ENCODE results near the gene MBOAT2. TPM values are rescaled to one million over a fixed set of nuclear protein-coding genes. Genes with fewer than 3 reads are reported as not detected.
"Not testable (repeated sequence)": the region's sequence is repeated elsewhere in the genome, so short reads cannot be mapped to it uniquely, and the experiment has no call there.

Gene MBOAT2, protein sequence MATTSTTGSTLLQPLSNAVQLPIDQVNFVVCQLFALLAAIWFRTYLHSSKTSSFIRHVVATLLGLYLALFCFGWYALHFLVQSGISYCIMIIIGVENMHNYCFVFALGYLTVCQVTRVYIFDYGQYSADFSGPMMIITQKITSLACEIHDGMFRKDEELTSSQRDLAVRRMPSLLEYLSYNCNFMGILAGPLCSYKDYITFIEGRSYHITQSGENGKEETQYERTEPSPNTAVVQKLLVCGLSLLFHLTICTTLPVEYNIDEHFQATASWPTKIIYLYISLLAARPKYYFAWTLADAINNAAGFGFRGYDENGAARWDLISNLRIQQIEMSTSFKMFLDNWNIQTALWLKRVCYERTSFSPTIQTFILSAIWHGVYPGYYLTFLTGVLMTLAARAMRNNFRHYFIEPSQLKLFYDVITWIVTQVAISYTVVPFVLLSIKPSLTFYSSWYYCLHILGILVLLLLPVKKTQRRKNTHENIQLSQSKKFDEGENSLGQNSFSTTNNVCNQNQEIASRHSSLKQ
- total RNA-seq (1 to 10 TPM; 1.3 to 3.0 (median 2.7) TPM), total RNA-seq (0.63 to 4.4 (median 2.5) reads per million in 29 experiments)
- 1.1 TPM for total RNA-seq (2013)

DNA sequence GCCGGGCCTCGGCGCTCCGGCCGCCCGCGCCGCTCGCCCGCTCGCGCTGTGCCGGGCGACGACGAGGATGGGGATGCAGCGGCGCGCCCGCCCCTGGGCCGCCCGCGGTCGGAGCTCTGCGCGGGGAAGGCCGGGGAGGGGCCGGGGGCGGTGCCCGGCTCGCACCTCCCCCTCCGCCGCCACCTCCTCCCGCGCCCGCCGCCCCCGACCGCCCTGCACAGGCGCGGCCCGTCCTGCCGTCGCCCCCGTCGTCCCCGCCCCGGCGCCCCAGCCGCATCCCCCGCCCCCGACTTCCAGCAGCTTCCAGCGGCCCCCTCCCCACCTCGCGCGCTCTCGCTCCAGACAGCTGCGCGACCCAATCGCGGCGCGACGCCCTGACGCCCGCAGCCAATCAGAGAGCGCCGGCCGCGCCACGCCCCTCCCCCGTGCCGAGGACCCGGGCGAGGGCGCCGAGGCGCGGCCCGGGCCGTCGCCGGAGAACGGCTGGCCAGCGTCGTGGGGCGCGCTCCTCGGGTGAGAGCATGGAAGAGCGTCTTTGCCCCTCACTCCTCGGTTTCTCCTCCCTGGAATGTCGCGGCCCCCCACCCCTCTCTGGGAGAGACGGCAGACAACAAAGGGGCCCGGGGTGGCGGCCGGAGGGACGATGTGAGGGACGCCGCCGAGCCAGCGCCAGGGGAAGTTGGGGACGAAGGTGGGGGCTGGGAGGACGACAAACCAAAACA is at the start of gene MBOAT2:
Gene MBOAT2, minus strand, starts transcription at position 69 of the 722 bp plus-strand sequence. CDS start 70 bp downstream, outside the sequence.
- Mint-ChIP-seq H3K4me1 (peaks cover 16 to 19% (median 17%) of the 10 kb centered on the region in 3 donors), H3K4me3 (peak within 1 kb of the TSS; percentile 77 to 84 (median 78)), H3K9me3 (no peaks in the 10 kb centered on the region), H3K36me3 (no peaks in the 10 kb centered on the region), H3K27me3 (peaks cover 0 to 4% of the 10 kb centered on the region in 2 donors), H3K27ac (peak within 1 kb of the TSS; percentile 41 to 62)
- WGBS (ENCODE audit: insufficient coverage), result under 1% methylated on average over 68 of the region's 104 CpGs
- peak within 1 kb of the TSS; percentile 58 to 70 for H3K4me3 ChIP-seq (ENCODE audit: control insufficient read depth in 1 of 2, extremely low read depth in 1 of 2, low read length in 1 of 2)
- H3K27me3 ChIP-seq (replicated peaks in 1 of 2; ENCODE audit: control insufficient read depth in 2 of 2, extremely low read depth in 1 of 2, insufficient read depth in 2 of 2, low read length in 1 of 2), result no peaks in the 10 kb centered on the region
- peak within 1 kb of the TSS; percentile 48 for H3K27ac ChIP-seq (ENCODE audit: low read length)
- CTCF ChIA-PET, result interaction anchor here in 1 of 2 donors (0.6 to 1.0 kb wide), 3 partner anchors 14 to 692 kb away, joined by 3 to 4 read pairs (median 4); no protein-coding TSS in a partner anchor
- H3K9me3 ChIP-seq, result no peaks in the 10 kb centered on the region
- POLR2A ChIA-PET, result interaction anchor here in 1 of 2 donors (0.6 kb wide), 1 partner anchor 614 kb away, joined by 3 read pairs; no protein-coding TSS in a partner anchor
- ATAC-seq (replicated peaks in 1 of 4) (peak; percentile 86 to 90 (median 90)), DNase-seq (peak; percentile 19 to 87 (median 60))
- peaks cover 10 to 12% of the 10 kb centered on the region in 2 experiments for H3K4me1 ChIP-seq (ENCODE audit: control insufficient read depth in 1 of 2, extremely low read depth in 1 of 2, insufficient read depth in 2 of 2, low read length in 2 of 2)
- H3K36me3 ChIP-seq (ENCODE audit: control insufficient read depth in 2 of 2, extremely low read depth in 1 of 2, insufficient read depth in 1 of 2, low read length in 1 of 2), result no peaks in the 10 kb centered on the region

DNA sequence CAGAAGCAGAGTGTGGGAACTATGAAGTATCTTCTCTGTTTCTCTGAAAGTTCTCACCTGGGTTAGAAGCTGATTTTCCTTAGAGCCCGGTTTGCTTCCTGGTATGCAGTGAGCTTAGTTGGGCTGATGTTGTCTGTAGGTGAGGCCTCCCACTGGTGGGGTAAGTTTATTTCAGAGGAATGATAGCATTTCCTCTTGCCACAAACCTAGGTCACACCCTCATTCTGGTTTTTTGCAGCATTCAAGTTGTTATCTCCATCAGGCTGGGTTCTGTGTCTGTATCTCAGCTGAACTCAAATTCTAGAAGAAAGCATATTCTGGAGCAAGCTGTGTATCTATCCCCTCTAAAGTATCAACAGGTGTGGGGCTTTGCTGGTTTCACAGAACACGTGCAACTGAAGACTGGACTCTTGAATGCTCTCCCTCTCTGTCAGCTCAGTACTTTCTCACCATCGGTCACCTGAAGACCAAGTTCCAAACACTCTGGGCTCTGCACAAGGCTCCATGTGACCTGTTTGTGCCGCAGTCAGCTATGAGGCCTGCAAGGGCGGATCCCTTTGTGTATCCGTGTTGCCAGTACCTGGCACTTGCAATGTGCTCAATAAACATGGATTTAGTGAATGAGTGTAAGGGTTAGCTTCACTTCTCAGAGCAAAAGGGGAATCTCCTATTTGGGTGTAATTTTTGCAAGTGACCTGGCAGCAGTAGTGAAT is 49.5 kb upstream of the MBOAT2 start:
- Histone ChIP-seq H3K36me3 (ENCODE audit: control insufficient read depth in 2 of 2, extremely low read depth in 1 of 2, insufficient read depth in 1 of 2, low read length in 1 of 2) (no peaks in the 10 kb centered on the region), H3K27ac (ENCODE audit: low read length) (no peak overlapping the region), H3K4me1 (ENCODE audit: control insufficient read depth in 1 of 2, extremely low read depth in 1 of 2, insufficient read depth in 2 of 2, low read length in 2 of 2) (peaks cover 5 to 6% of the 10 kb centered on the region in 2 experiments), H3K27me3 (replicated peaks in 1 of 2; ENCODE audit: control insufficient read depth in 2 of 2, extremely low read depth in 1 of 2, insufficient read depth in 2 of 2, low read length in 1 of 2) (no peaks in the 10 kb centered on the region), H3K9me3 (no peaks in the 10 kb centered on the region), H3K4me3 (ENCODE audit: control insufficient read depth in 1 of 2, extremely low read depth in 1 of 2, low read length in 1 of 2) (no peak overlapping the region)
- ATAC-seq (replicated peaks in 1 of 4) (no peak), DNase-seq (no peak)
- Mint-ChIP-seq H3K4me3 (no peak overlapping the region), H3K9me3 (peaks cover 2 to 6% (median 4%) of the 10 kb centered on the region in 3 donors), H3K27ac (no peak overlapping the region), H3K27me3 (peaks cover 0 to 4% of the 10 kb centered on the region in 2 donors), H3K4me1 (peaks cover 9 to 16% (median 10%) of the 10 kb centered on the region in 3 donors), H3K36me3 (no peaks in the 10 kb centered on the region)
- ChIA-PET CTCF (no interaction called here), POLR2A (no interaction called here)
- WGBS (ENCODE audit: insufficient coverage), result 76% methylated on average over 5 of the region's 6 CpGs

DNA sequence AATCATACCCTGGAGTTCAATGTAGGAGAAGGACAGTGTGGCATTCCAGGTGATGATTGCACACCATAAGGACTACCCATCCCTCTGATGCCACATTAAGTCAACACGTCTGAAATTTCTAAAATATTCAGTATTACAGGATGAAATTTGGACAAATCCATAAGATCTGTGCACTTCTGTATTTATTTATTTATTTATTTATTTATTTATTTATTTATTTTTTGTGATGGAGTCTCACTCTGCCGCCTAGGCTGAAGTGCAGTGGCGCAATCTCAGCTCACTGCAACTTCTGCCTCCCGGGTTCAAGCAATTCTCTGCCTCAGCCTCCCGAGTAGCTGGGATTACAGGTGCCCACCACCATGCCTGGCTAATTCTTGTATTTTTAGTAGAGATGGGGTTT is 48.0 kb upstream of the MBOAT2 start:
- POLR2A ChIA-PET; H3K27me3 ChIP-seq (replicated peaks in 1 of 2; ENCODE audit: control insufficient read depth in 2 of 2, extremely low read depth in 1 of 2, insufficient read depth in 2 of 2, low read length in 1 of 2); H3K27ac Mint-ChIP-seq; H3K4me1 ChIP-seq (ENCODE audit: control insufficient read depth in 1 of 2, extremely low read depth in 1 of 2, insufficient read depth in 2 of 2, low read length in 2 of 2); H3K4me3 ChIP-seq (ENCODE audit: control insufficient read depth in 1 of 2, extremely low read depth in 1 of 2, low read length in 1 of 2); H3K36me3 Mint-ChIP-seq; H3K27ac ChIP-seq (ENCODE audit: low read length); H3K9me3 ChIP-seq; DNase-seq; H3K4me3 Mint-ChIP-seq; ATAC-seq (replicated peaks in 1 of 4); H3K36me3 ChIP-seq (ENCODE audit: control insufficient read depth in 2 of 2, extremely low read depth in 1 of 2, insufficient read depth in 1 of 2, low read length in 1 of 2); H3K27me3 Mint-ChIP-seq; H3K9me3 Mint-ChIP-seq: not testable (repeated sequence)
- CTCF ChIA-PET, result interaction anchor here in 1 of 2 donors (0.6 kb wide), 1 partner anchor 1993 kb away, joined by 3 read pairs; no protein-coding TSS in a partner anchor
- H3K4me1 Mint-ChIP-seq, result peaks cover 9 to 14% (median 10%) of the 10 kb centered on the region in 3 donors
- WGBS (ENCODE audit: insufficient coverage), result no CpG with 5 or more reads among the region's 5 CpGs

DNA sequence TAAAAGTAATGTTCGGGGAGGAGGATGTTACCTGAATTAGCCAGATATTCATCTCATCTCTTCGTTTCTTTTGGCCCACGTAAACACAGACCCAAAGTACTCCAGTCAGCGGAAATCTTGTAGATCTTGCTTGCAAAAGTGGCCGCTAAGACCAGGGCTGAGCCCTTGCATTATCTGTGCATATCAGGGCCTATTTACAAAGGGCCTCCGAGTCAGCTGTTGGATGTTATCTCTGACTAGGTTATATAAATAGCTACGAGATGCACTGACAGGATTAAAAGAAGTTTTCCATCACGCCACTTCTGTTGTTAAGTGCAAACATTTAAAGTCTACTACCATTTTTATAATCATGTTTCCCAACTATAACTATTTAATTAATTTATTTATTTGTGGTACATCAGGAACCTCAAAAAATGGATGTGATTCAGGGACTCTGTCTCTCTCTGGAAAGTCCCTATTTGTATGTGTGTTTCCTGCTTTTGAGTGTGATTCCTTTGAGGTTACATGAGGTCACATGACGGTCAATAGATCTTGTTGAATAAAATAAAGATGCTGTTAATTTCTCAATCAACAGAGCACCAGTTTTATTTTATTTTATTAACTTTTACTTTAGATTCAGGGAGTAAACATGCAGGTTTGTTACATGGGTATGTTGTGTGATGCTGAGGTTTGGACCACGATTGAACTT is 46.8 kb upstream of the MBOAT2 start:
- Histone ChIP-seq H3K4me3 (ENCODE audit: control insufficient read depth in 1 of 2, extremely low read depth in 1 of 2, low read length in 1 of 2) (no peak overlapping the region), H3K4me1 (ENCODE audit: control insufficient read depth in 1 of 2, extremely low read depth in 1 of 2, insufficient read depth in 2 of 2, low read length in 2 of 2) (peaks cover under 1 to 6% of the 10 kb centered on the region in 2 experiments), H3K27me3 (replicated peaks in 1 of 2; ENCODE audit: control insufficient read depth in 2 of 2, extremely low read depth in 1 of 2, insufficient read depth in 2 of 2, low read length in 1 of 2) (peaks cover 0 to 5% of the 10 kb centered on the region in 2 experiments), H3K36me3 (ENCODE audit: control insufficient read depth in 2 of 2, extremely low read depth in 1 of 2, insufficient read depth in 1 of 2, low read length in 1 of 2) (no peaks in the 10 kb centered on the region), H3K9me3 (no peaks in the 10 kb centered on the region), H3K27ac (ENCODE audit: low read length) (no peak overlapping the region)
- ChIA-PET POLR2A (no interaction called here), CTCF (no interaction called here)
- Mint-ChIP-seq H3K4me1 (peaks cover 4 to 8% (median 4%) of the 10 kb centered on the region in 3 donors), H3K4me3 (no peak overlapping the region), H3K27me3 (peaks cover 0 to 2% of the 10 kb centered on the region in 2 donors), H3K36me3 (no peaks in the 10 kb centered on the region), H3K9me3 (peaks cover 0 to 3% (median 0%) of the 10 kb centered on the region in 3 donors), H3K27ac (no peak overlapping the region)
- 73% methylated on average over 6 of the region's 10 CpGs for WGBS (ENCODE audit: insufficient coverage)
- no peak for ATAC-seq (replicated peaks in 1 of 4)
- DNase-seq, result peak in 1 of 35 experiments; percentile 5

DNA sequence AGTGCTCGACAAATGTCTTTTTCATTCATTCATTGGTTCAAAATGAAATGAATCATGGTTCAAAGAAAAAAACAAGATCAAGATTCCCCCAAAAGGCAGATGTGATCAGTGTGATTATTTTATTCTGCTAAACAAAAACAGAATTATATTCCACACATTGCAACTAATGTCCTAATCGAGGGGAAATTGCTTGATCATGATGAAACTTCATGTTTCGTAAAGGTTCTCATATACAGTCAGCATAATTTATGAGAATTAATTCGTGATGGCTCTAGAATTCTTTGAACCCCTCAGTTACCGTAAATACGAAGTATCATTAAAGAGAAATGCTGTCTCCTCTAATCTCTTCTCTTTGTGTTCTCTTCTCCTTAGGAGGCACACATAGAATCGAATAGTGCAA is 42.1 kb upstream of the MBOAT2 start:
- ChIA-PET POLR2A (no interaction called here), CTCF (no interaction called here)
- Histone ChIP-seq H3K36me3 (ENCODE audit: control insufficient read depth in 2 of 2, extremely low read depth in 1 of 2, insufficient read depth in 1 of 2, low read length in 1 of 2) (no peaks in the 10 kb centered on the region), H3K27ac (ENCODE audit: low read length) (no peak overlapping the region), H3K4me3 (ENCODE audit: control insufficient read depth in 1 of 2, extremely low read depth in 1 of 2, low read length in 1 of 2) (no peak overlapping the region), H3K27me3 (replicated peaks in 1 of 2; ENCODE audit: control insufficient read depth in 2 of 2, extremely low read depth in 1 of 2, insufficient read depth in 2 of 2, low read length in 1 of 2) (peaks cover 0 to 5% of the 10 kb centered on the region in 2 experiments), H3K4me1 (ENCODE audit: control insufficient read depth in 1 of 2, extremely low read depth in 1 of 2, insufficient read depth in 2 of 2, low read length in 2 of 2) (no peaks in the 10 kb centered on the region), H3K9me3 (no peaks in the 10 kb centered on the region)
- H3K9me3 Mint-ChIP-seq, result peaks cover 0 to 3% (median 0%) of the 10 kb centered on the region in 3 donors
- ATAC-seq (replicated peaks in 1 of 4), result no peak
- no peak for DNase-seq
- H3K27ac Mint-ChIP-seq, result no peak overlapping the region
- H3K4me3 Mint-ChIP-seq, result no peak overlapping the region
- WGBS (ENCODE audit: insufficient coverage), result 90% methylated on average over 4 of the region's 7 CpGs
- peaks cover 0 to 2% (median 0%) of the 10 kb centered on the region in 3 donors for H3K4me1 Mint-ChIP-seq
- H3K27me3 Mint-ChIP-seq, result peaks cover 4 to 7% of the 10 kb centered on the region in 2 donors
- no peaks in the 10 kb centered on the region for H3K36me3 Mint-ChIP-seq

Measured in T-cell (primary cell).